HEK293 (cell line): ENCODE measurements around the gene RBM26.

Experiments
- CTCF ChIA-PET: fragments of 350-600 bp; formaldehyde crosslinking; extraction: SDS; loops from one replicate; lab custom pipeline; 2021; ENCODE audit warnings: antibody characterized with exemption; lab: Yijun Ruan, JAX
- POLR2A ChIA-PET: fragments of 300-600 bp; formaldehyde crosslinking; extraction: SDS; loops from one replicate; lab custom pipeline; 2020; ENCODE audit warnings: antibody characterized with exemption, inconsistent platforms; lab: Yijun Ruan, JAX
- H3K27ac ChIP-seq: fragments of 200-500 bp; sonication (Bioruptor generic); 2 replicates; pipeline ENCODE4 v1.5.1; 2014; ENCODE audit warnings: low read depth, low read length, control low read depth, inconsistent platforms; ENCODE audit errors: extremely low read depth
- H3K36me3 ChIP-seq, 2 experiments: fragments of 200-500 bp in 1 of 2; sonication (Bioruptor generic) in 1 of 2; 1 replicate in 1 of 2; 2 replicates in 1 of 2; pipeline ENCODE4 v1.5.1; 2014 to 2017; ENCODE audit warnings: inconsistent platforms in 2 of 2, low read length in 2 of 2; ENCODE audit not compliant: control insufficient read depth in 2 of 2, insufficient read depth in 1 of 2
- H3K4me1 ChIP-seq: fragments of 200-500 bp; sonication (Bioruptor generic); 2 replicates; pipeline ENCODE4 v1.5.1; 2014; ENCODE audit warnings: mild to moderate bottlenecking, low read length, inconsistent platforms; ENCODE audit not compliant: control insufficient read depth, insufficient read depth
- H3K4me3 ChIP-seq: 2 replicates; pipeline ENCODE4 v1.5.1; 2011; ENCODE audit warnings: low read depth, mild to moderate bottlenecking, control low read depth, low read length, moderate library complexity
- H3K9me3 ChIP-seq: fragments of 200-500 bp; sonication (Bioruptor generic); 2 replicates; pipeline ENCODE4 v1.5.1; 2014; ENCODE audit warnings: low read depth, low read length, inconsistent platforms; ENCODE audit not compliant: control insufficient read depth, insufficient read depth
- GLIS2 ChIP-seq: fragments of 450-650 bp; formaldehyde crosslinking; IDR thresholded peaks from 2 replicates; pipeline ENCODE4 v1.5.1; 2016; ENCODE audit warnings: missing biosample characterization, missing genetic modification characterization
- KLF1 ChIP-seq: fragments of 450-650 bp; formaldehyde crosslinking; IDR thresholded peaks from 2 replicates; pipeline ENCODE4 v1.5.1; 2016; ENCODE audit warnings: missing biosample characterization, missing genetic modification characterization
- KLF9 ChIP-seq: fragments of 450-650 bp; formaldehyde crosslinking; IDR thresholded peaks from 2 replicates; pipeline ENCODE4 v1.5.1; 2016; ENCODE audit warnings: missing biosample characterization, missing genetic modification characterization, low read depth
- PATZ1 ChIP-seq: fragments of 450-650 bp; formaldehyde crosslinking; IDR thresholded peaks from 2 replicates; pipeline ENCODE4 v1.5.1; 2016; ENCODE audit warnings: missing biosample characterization, missing genetic modification characterization
- PRDM10 ChIP-seq: fragments of 450-650 bp; formaldehyde crosslinking; IDR thresholded peaks from 2 replicates; pipeline ENCODE4 v1.5.1; 2016; ENCODE audit warnings: missing biosample characterization, missing genetic modification characterization
- SETDB1 ChIP-seq: IDR thresholded peaks from one replicate; pipeline ENCODE4 v1.6.1; 2017; ENCODE audit warnings: mild to moderate bottlenecking, low read length, moderate library complexity, mixed read lengths; ENCODE audit not compliant: insufficient read length
- SP7 ChIP-seq: fragments of 450-650 bp; formaldehyde crosslinking; IDR thresholded peaks from 2 replicates; pipeline ENCODE4 v1.5.1; 2016; ENCODE audit warnings: missing biosample characterization, missing genetic modification characterization
- YY1 ChIP-seq: fragments of 450-650 bp; formaldehyde crosslinking; IDR thresholded peaks from 2 replicates; pipeline ENCODE4 v1.5.1; 2018; ENCODE audit warnings: missing biosample characterization, missing genetic modification characterization
- ZBTB17 ChIP-seq: fragments of 450-650 bp; formaldehyde crosslinking; IDR thresholded peaks from 2 replicates; pipeline ENCODE4 v1.5.1; 2016; ENCODE audit warnings: missing biosample characterization, missing genetic modification characterization
- ZEB2 ChIP-seq: fragments of 450-650 bp; formaldehyde crosslinking; IDR thresholded peaks from 2 replicates; pipeline ENCODE4 v1.5.1; 2016; ENCODE audit warnings: missing biosample characterization, missing genetic modification characterization
- ZFHX2 ChIP-seq: fragments of 450-650 bp; formaldehyde crosslinking; conservative IDR thresholded peaks from 2 replicates; pipeline ENCODE4 v1.5.1; 2016; ENCODE audit warnings: missing biosample characterization, missing genetic modification characterization
- ZFP3 ChIP-seq: fragments of 450-650 bp; formaldehyde crosslinking; IDR thresholded peaks from 2 replicates; pipeline ENCODE4 v1.5.1; 2016; ENCODE audit warnings: low read depth, missing biosample characterization, missing genetic modification characterization
- ZNF248 ChIP-seq: fragments of 450-650 bp; formaldehyde crosslinking; IDR thresholded peaks from 2 replicates; pipeline ENCODE4 v1.5.1; 2017; ENCODE audit warnings: missing biosample characterization, missing genetic modification characterization
- ZNF350 ChIP-seq: fragments of 450-650 bp; formaldehyde crosslinking; IDR thresholded peaks from 2 replicates; pipeline ENCODE4 v1.5.0; 2017; ENCODE audit warnings: missing biosample characterization, mild to moderate bottlenecking, missing genetic modification characterization
- ZNF404 ChIP-seq: fragments of 450-650 bp; formaldehyde crosslinking; IDR thresholded peaks from 2 replicates; pipeline ENCODE4 v1.5.1; 2017; ENCODE audit warnings: missing biosample characterization, missing genetic modification characterization
- ZNF416 ChIP-seq: fragments of 450-650 bp; formaldehyde crosslinking; IDR thresholded peaks from 2 replicates; pipeline ENCODE4 v1.5.1; 2016; ENCODE audit warnings: missing biosample characterization, missing genetic modification characterization
- ZNF501 ChIP-seq: fragments of 450-650 bp; formaldehyde crosslinking; IDR thresholded peaks from 2 replicates; pipeline ENCODE4 v1.5.1; 2016; ENCODE audit warnings: missing biosample characterization, missing genetic modification characterization
- ZNF530 ChIP-seq: fragments of 450-650 bp; formaldehyde crosslinking; IDR thresholded peaks from 2 replicates; pipeline ENCODE4 v1.5.1; 2016; ENCODE audit warnings: low read depth, missing biosample characterization, missing genetic modification characterization
- ZNF561 ChIP-seq: fragments of 450-650 bp; IDR thresholded peaks from 2 replicates; pipeline ENCODE4 v1.5.1; 2018; ENCODE audit warnings: missing biosample characterization, missing genetic modification characterization, borderline replicate concordance
- ZNF621 ChIP-seq: fragments of 450-650 bp; formaldehyde crosslinking; IDR thresholded peaks from 2 replicates; pipeline ENCODE4 v1.5.1; 2017; ENCODE audit warnings: missing biosample characterization, missing genetic modification characterization
- ZNF629 ChIP-seq: fragments of 450-650 bp; formaldehyde crosslinking; IDR thresholded peaks from 2 replicates; pipeline ENCODE4 v1.5.1; 2017; ENCODE audit warnings: missing biosample characterization, missing genetic modification characterization
- ZNF670 ChIP-seq: fragments of 450-650 bp; formaldehyde crosslinking; IDR thresholded peaks from 2 replicates; pipeline ENCODE4 v1.5.1; 2016; ENCODE audit warnings: missing biosample characterization, missing genetic modification characterization, low read depth
- ZNF76 ChIP-seq: fragments of 450-650 bp; formaldehyde crosslinking; IDR thresholded peaks from 2 replicates; pipeline ENCODE4; 2016; ENCODE audit warnings: low read depth, missing biosample characterization, missing genetic modification characterization, borderline replicate concordance
- ZNF777 ChIP-seq: fragments of 450-650 bp; formaldehyde crosslinking; IDR thresholded peaks from 2 replicates; pipeline ENCODE4 v1.5.1; 2017; ENCODE audit warnings: missing biosample characterization, missing genetic modification characterization, borderline replicate concordance
- ZXDB ChIP-seq: fragments of 450-650 bp; formaldehyde crosslinking; IDR thresholded peaks from 2 replicates; pipeline ENCODE4 v1.5.1; 2016; ENCODE audit warnings: missing biosample characterization, missing genetic modification characterization

RBM26 gene

GRCh38 chr13:79405831-79406596 is at the start of gene RBM26 (continued):
- TF ChIP-seq PATZ1 (peak; percentile 76), SETDB1 (peak; percentile 39), ZNF777 (no peak), ZBTB17 (tag by site-specific recombination) (peak; percentile 92), GLIS2 (tag by site-specific recombination) (peak; percentile 93), PRDM10 (peak; percentile 54; the same call in 1 of the 2 replicates), ZFHX2 (tag by site-specific recombination) (no peak; the same call in 1 of the 2 replicates), ZNF561 (peak; percentile 79; the same call in 1 of the 2 replicates), YY1 (tag by site-specific recombination) (0 out of 2 replicates have a peak, but pooled peaks have one; percentile 46), ZEB2 (tag by site-specific recombination) (peak; percentile 67), KLF9 (tag by site-specific recombination) (peak; percentile 26; the same call in 1 of the 2 replicates), ZNF530 (tag by site-specific recombination) (no peak), ZNF629 (tag by site-specific recombination) (peak; percentile 16; the same call in 1 of the 2 replicates), ZNF416 (tag by site-specific recombination) (no peak), ZNF350 (tag by site-specific recombination) (no peak), ZFP3 (tag by site-specific recombination) (no peak), ZXDB (tag by site-specific recombination) (peak; percentile 50; the same call in 1 of the 2 replicates), ZNF621 (tag by site-specific recombination) (no peak), ZNF670 (tag by site-specific recombination) (no peak), ZNF76 (tag by site-specific recombination) (peak; percentile 85), SP7 (0 out of 2 replicates have a peak, but pooled peaks have one; percentile 37)

- no peaks in the 10 kb centered on the region for H3K36me3 ChIP-seq
- H3K4me1 ChIP-seq: no peaks in the 10 kb centered on the region
- POLR2A ChIA-PET: interaction anchor here (0.9 kb wide), 1 partner anchor 26 kb away, joined by 3 read pairs; the partner anchor contains the start of gene NDFIP2
- CTCF ChIA-PET: interaction anchor here (0.5 kb wide), 1 partner anchor 31 kb away, joined by 3 read pairs; no protein-coding TSS in a partner anchor
- H3K9me3 ChIP-seq: no peaks in the 10 kb centered on the region
- no peak overlapping the region for H3K27ac ChIP-seq
- H3K4me3 ChIP-seq: no peak overlapping the region
- TF ChIP-seq ZNF404 (tag by site-specific recombination) (no peak), ZNF501 (no peak), ZNF248 (tag by site-specific recombination) (no peak), KLF1 (tag by site-specific recombination) (peak; percentile 40; the same call in 1 of the 2 replicates)
These were observed 49.3 kb upstream of the RBM26 start for GRCh38 chr13:79455331-79455730.
